A673 (cell line): ENCODE data around the gene PTMS. TPM values are rescaled to one million over a fixed set of nuclear protein-coding genes. Genes with fewer than 3 reads are reported as not detected.

ENCODE experiments used
- Bru-seq: library from RNA; stranded (reverse); fragments of 400-500 nt; gene quantifications from one replicate; lab custom pipeline; 2021; lab: Mats Ljungman, UMichigan
- BruChase-seq, 2 experiments: library from RNA; stranded (reverse); fragments of 400-500 nt; gene quantifications; one replicate each; lab custom pipeline; 2021; lab: Mats Ljungman, UMichigan
- BruUV-seq: library from RNA; stranded (reverse); fragments of 400-500 nt; replicated peaks from 2 replicates; lab custom pipeline; 2021; lab: Mats Ljungman, UMichigan
- CTCF ChIA-PET: fragments of 300-600 bp; sonication (Branson Sonifier 250); formaldehyde crosslinking; loops from one replicate; lab custom pipeline; 2022; ENCODE audit warnings: antibody characterized with exemption; lab: Charles Lee
- POLR2A ChIA-PET: fragments of 300-600 bp; sonication (Branson Sonifier 250); formaldehyde crosslinking; loops from one replicate; lab custom pipeline; 2022; ENCODE audit warnings: antibody characterized with exemption; ENCODE audit not compliant: low non-redundant PET; lab: Charles Lee
- DNase-seq: peaks from one replicate; pipeline ENCODE4 v3.0.0-alpha.2; 2015; ENCODE audit warnings: low spot score
- H3K27ac ChIP-seq: fragments of 200-600 bp; sonication (generic); 2 replicates; pipeline ENCODE4 v1.5.1; 2016; ENCODE audit warnings: mixed run types, low read depth, mild to moderate bottlenecking, mixed read lengths, antibody characterized with exemption, low read length; ENCODE audit not compliant: poor library complexity, severe bottlenecking
- H3K27me3 ChIP-seq: fragments of 200-600 bp; sonication (generic); replicated peaks from 2 replicates; pipeline ENCODE4 v1.6.1; 2017; ENCODE audit warnings: mixed run types, low read depth, mild to moderate bottlenecking, mixed read lengths, antibody characterized with exemption, low read length; ENCODE audit not compliant: insufficient read depth, poor library complexity
- H3K36me3 ChIP-seq: fragments of 200-600 bp; sonication (generic); 2 replicates; pipeline ENCODE4 v1.6.1; 2016; ENCODE audit warnings: mixed run types, mild to moderate bottlenecking, mixed read lengths, antibody characterized with exemption, low read length; ENCODE audit not compliant: insufficient read depth, poor library complexity, severe bottlenecking
- H3K4me1 ChIP-seq: fragments of 200-600 bp; sonication (generic); 2 replicates; pipeline ENCODE4 v1.6.1; 2017; ENCODE audit warnings: mixed run types, mild to moderate bottlenecking, mixed read lengths, antibody characterized with exemption, low read length; ENCODE audit not compliant: insufficient read depth, poor library complexity, severe bottlenecking
- H3K4me3 ChIP-seq: fragments of 200-600 bp; sonication (generic); 2 replicates; pipeline ENCODE4 v1.5.1; 2016; ENCODE audit warnings: low read depth, mixed run types, mild to moderate bottlenecking, mixed read lengths, low read length; ENCODE audit not compliant: poor library complexity, severe bottlenecking
- H3K9me3 ChIP-seq: fragments of 200-600 bp; sonication (generic); 2 replicates; pipeline ENCODE4 v1.6.1; 2016; ENCODE audit warnings: mixed run types, low read depth, mild to moderate bottlenecking, mixed read lengths, antibody characterized with exemption, low read length; ENCODE audit not compliant: poor library complexity, severe bottlenecking
- CTCF ChIP-seq: fragments of 300-800, 200-600 bp; sonication (generic); conservative IDR thresholded peaks from 2 replicates; pipeline ENCODE4 v1.5.1; 2017; ENCODE audit warnings: low read depth, mild to moderate bottlenecking, antibody characterized with exemption, low read length, moderate library complexity, mixed read lengths
- EZH2 ChIP-seq: fragments of 200-600 bp; sonication (generic); IDR thresholded peaks from 2 replicates; pipeline ENCODE4 v1.6.1; 2017; ENCODE audit warnings: borderline replicate concordance, low read depth, mild to moderate bottlenecking, mixed read lengths, antibody characterized with exemption, low read length; ENCODE audit not compliant: poor library complexity, severe bottlenecking
- intact Hi-C: fragments of 100-400 bp; cut with micrococcal nuclease; formaldehyde crosslinking; loops from one replicate; pipeline ENCODE4 v1.10.0; 2022; ENCODE audit not compliant: unreplicated experiment
- long read RNA-seq: library from polyadenylated mRNA; stranded (forward); transcript quantifications from one replicate; pipeline ENCODE4 v2.0.0, GENCODE V29; 2022
- total RNA-seq: library from RNA; stranded (reverse); gene quantifications from 2 replicates; pipeline ENCODE4 v1.2.3, GENCODE V29; 2021

The PTMS gene
- 600 and 620 TPM in 2 replicates for total RNA-seq
- Bru-seq, nascent RNA = percentile 87 among the genes with signal in this experiment
- percentile 90 among the genes with signal in this experiment for BruChase-seq, experiment 1, labeled RNA remaining after a 2-hour chase
- BruChase-seq, experiment 2, labeled RNA remaining after a 6-hour chase = percentile 97 among the genes with signal in this experiment
- long read RNA-seq, transcript PTMS-202 (5 exons, 773 nt) = minor isoform, 16 of 329 reads
- long read RNA-seq, transcript PTMS-207 (5 exons, 1,150 nt) = major isoform, 208 of 329 reads
- long read RNA-seq, partial matches to known transcripts = 88 of 329 reads
- long read RNA-seq, other reads (novel, unspliced or antisense) = 17 of 329 reads

- TF ChIP-seq EZH2 = no peak
- TF ChIP-seq CTCF = no peak
- Histone ChIP-seq H3K9me3 (no peaks in the 10 kb centered on the region), H3K4me1 (peaks cover 40% of the 10 kb centered on the region), H3K4me3 (peak within 1 kb of the TSS; percentile 97), H3K27me3 (no peaks in the 10 kb centered on the region), H3K36me3 (peaks cover 17% of the 10 kb centered on the region), H3K27ac (peak within 1 kb of the TSS; percentile 88)
- intact Hi-C loops = loop anchor here (2.0 to 10.0 kb wide), 3 partner anchors 13 to 199 kb away; partner anchors contain the start of genes MLF2 and P3H3
- ChIA-PET POLR2A (interaction anchor here (0.5 to 1.2 kb wide), 5 partner anchors 12 to 42 kb away, joined by 3 to 6 read pairs (median 3); partner anchors contain the start of genes COPS7A and MLF2), CTCF (interaction anchor here (0.6 to 2.0 kb wide), 8 partner anchors 12 to 343 kb away, joined by 3 to 21 read pairs (median 4); partner anchors contain the start of genes C1RL, CDCA3, GPR162 and MLF2)
- DNase-seq = peak; percentile 96
- TSS peak; percentile 38 for BruUV-seq
These were observed at the start of gene PTMS for GRCh38 chr12:6765634-6766581. Gene PTMS, plus strand, starts transcription at chr12:6766363. Its CDS starts 343 bp downstream, at chr12:6766706.

GRCh38 chr12:6716874-6717437 lies 49.2 kb upstream of the PTMS start:
- TSS peak; percentile 98 for BruUV-seq
- CTCF ChIA-PET = no interaction called here

More at GRCh38 chr12:6716874-6717437, 49.2 kb upstream of the PTMS start:
- Histone ChIP-seq H3K27ac (no peak overlapping the region), H3K27me3 (no peaks in the 10 kb centered on the region), H3K4me3 (no peak overlapping the region), H3K9me3 (no peaks in the 10 kb centered on the region), H3K4me1 (no peaks in the 10 kb centered on the region), H3K36me3 (no peaks in the 10 kb centered on the region)
- DNase-seq = no peak
- POLR2A ChIA-PET = interaction anchor here (0.6 kb wide), 1 partner anchor 106 kb away, joined by 3 read pairs; no protein-coding TSS in a partner anchor
- TF ChIP-seq CTCF (no peak), EZH2 (no peak)
- intact Hi-C loops = no loop called here
